Right ventricle myocardium superior (tissue), 1 donor: Measurements from ENCODE around the gene SPP2. TPM values are rescaled to one million over a fixed set of nuclear protein-coding genes. Genes with fewer than 3 reads are reported as not detected.

Source experiments
- ATAC-seq: fragments of 200-7000 bp; cut with Tn5 transposase; one replicate; pipeline ENCODE4 v1.9.1; 2020; ENCODE audit warnings: mild to moderate bottlenecking; ENCODE audit not compliant: poor library complexity
- DNase-seq: peaks from one replicate; pipeline ENCODE4 v3.0.0-alpha.2; 2020
- intact Hi-C: fragments of 100-400 bp; cut with DNase I; formaldehyde crosslinking; loops from one replicate; pipeline ENCODE4 v1.11.2; 2022
- long read RNA-seq: library from polyadenylated mRNA; unstranded; transcript quantifications from one replicate; pipeline ENCODE4 v2.0.0, GENCODE V29; 2021
- total RNA-seq: library from RNA; stranded (reverse); fragmentation: NEBNext Ultra II Directional; extraction: Animal tissue kit (Norgen Biotek cat#: 25700); gene quantifications from one replicate; pipeline ENCODE4 v1.2.1, GENCODE V29; 2021
- donor health status: DM: no; HTN: yes; CAD: no; lungs with severe emphysema.

The SPP2 gene, protein sequence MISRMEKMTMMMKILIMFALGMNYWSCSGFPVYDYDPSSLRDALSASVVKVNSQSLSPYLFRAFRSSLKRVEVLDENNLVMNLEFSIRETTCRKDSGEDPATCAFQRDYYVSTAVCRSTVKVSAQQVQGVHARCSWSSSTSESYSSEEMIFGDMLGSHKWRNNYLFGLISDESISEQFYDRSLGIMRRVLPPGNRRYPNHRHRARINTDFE
- total RNA-seq = not detected
- long read RNA-seq = 0 reads

DNA sequence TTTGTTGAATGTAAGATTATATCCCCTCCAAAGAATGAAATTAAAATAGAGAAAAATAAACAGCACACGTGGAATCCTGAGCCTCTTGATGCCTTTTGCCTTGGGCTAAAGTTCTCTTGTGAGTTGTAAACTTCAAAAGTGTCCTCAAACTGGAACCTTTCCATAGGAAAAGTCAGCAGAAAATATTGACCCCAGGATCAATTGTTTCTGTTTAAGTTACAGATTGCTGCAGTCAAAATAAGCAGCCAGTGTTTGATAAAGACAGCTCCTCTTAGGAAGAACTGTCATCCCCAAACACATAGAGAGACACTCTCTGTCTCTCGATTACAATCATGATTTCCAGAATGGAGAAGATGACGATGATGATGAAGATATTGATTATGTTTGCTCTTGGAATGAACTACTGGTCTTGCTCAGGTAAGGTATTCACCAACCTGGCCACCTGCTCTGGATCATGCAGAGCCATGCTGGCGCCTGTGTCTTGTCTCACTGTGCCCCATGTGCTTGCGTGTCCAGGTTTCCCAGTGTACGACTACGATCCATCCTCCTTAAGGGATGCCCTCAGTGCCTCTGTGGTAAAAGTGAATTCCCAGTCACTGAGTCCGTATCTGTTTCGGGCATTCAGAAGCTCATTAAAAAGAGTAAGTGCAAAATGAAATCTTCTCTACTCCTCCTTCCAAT, at the start of gene SPP2:
Gene SPP2, plus strand, starts transcription at position 248 of the 681 bp plus-strand sequence. Its CDS starts 85 bp downstream, at position 333.
- ATAC-seq = no peak
- DNase-seq = no peak
- intact Hi-C loops = no loop called here

DNA sequence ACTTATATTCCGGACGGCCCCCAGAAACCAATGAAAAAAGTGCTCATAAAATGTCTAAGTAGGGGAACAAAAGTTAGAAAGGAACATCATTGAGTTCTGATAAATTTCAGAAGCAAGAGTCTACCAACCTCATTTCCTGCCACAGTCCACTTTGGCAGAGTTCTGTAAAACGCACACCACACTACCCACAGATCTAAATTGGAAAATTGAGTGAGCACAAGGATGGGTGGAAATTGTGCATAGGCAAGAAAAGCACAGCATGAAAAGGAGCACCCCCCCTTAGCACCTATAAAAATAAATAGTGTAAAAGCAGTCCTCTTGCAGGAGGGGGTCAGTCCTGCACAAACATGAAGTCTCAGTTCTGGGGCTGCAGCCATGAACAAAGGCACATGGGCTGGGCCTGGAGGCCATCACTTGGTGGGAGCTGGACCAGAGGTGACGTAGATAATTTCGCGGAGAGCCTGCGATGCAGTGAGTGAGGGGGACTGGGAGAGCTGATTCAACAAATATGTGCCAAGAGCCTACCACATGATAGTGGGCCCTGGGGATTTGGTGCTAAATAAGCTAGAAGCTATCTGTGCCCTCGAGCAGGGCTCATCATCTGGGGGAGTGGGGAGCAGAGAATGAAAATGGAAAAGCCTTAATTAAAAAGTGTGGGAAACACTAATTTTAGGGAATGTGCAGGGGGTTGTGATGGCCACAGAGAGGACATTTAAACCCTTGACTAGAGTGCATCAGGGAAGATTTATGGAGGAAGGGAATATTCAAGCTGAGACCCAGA, 48.9 kb upstream of the SPP2 start:
- intact Hi-C loops = no loop called here
- ATAC-seq = no peak
- no peak for DNase-seq

GRCh38 chr2:234002281-234002680, 48.2 kb upstream of the SPP2 start:
- ATAC-seq (no peak), DNase-seq (no peak)
- intact Hi-C loops = no loop called here

DNA sequence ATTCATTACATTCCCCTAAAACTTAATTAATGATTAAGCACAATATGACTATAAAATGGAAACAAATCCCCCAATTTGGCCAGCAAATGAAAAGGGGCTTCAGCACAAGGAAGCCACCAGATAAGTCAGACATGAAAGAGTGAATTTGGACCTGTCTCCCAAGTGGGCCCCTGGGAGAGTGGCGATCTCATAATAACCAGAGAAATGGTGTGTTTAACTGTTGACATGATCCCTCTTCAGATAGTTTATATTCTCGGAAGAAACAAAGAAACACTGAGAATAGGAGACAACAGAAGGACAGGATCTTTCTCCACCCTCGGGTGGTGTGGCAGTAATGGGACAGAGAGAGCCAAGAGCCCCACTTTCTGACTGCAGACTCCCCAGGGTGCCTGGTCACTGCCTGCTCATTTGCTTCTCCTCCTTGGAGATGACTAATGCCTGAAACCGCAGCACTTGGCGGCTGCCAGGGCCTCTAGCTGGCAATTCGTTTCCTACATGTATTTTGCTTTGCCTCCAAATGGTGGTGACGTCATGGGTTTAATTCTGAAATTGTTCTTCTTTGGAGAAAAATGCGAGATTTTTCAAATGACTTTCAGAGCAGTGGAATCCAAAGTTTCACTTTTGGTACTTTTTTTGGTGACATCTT, 46.4 kb upstream of the SPP2 start:
- intact Hi-C loops = no loop called here
- no peak for DNase-seq
- ATAC-seq = no peak

- ATAC-seq = no peak
- intact Hi-C loops = no loop called here
Observed at GRCh38 chr2:234005126-234005525, 45.4 kb upstream of the SPP2 start.

GRCh38 chr2:234006501-234006900, 44.0 kb upstream of the SPP2 start:
- ATAC-seq = no peak
- DNase-seq = no peak
- intact Hi-C loops = no loop called here

More at GRCh38 chr2:234005126-234005525, 45.4 kb upstream of the SPP2 start:
- no peak for DNase-seq

DNA sequence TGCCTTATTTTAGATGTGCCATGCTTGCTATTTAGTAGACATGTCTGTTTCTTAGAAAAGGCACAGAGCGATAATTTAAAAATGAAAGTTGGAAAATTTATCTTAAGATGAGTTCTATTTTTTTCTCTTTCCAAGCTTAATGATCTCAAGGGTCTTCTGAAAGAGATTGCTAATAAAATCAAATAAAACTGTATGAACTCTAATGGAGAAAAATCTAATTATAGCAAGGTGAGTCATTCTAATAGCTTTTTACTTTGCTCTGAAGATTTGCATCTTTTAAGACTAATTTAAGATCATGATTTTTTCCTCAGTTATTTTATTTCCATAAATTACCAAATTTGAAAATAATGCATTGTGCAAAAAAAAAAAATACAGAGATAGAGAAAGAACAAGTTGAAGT, 36.1 kb upstream of the SPP2 start:
- DNase-seq = no peak
- no peak for ATAC-seq
- intact Hi-C loops = no loop called here

- intact Hi-C loops = no loop called here
- ATAC-seq (no peak), DNase-seq (no peak)
Observed at GRCh38 chr2:234015861-234016260, 34.6 kb upstream of the SPP2 start.

DNA sequence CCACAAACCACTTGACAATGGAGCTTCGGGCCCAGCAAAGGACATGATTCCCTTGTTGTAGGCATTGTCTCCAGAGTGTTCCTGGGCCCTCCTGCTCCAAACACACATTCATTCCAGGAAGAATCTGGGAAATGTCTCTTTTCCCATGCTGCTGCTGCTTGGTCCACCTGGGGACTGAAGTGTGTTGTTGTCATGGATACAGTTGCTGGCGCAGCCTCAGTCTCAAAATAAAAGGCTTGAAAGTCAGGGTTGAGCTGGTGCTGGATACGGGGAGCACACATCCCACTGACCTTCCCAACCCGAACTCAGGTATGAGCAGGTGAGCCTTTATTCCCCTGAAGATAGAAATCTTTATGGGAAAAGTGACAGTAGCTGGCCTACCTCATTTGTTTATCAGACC, 30.6 kb upstream of the SPP2 start:
- ATAC-seq = no peak
- no peak for DNase-seq
- intact Hi-C loops = no loop called here

DNA sequence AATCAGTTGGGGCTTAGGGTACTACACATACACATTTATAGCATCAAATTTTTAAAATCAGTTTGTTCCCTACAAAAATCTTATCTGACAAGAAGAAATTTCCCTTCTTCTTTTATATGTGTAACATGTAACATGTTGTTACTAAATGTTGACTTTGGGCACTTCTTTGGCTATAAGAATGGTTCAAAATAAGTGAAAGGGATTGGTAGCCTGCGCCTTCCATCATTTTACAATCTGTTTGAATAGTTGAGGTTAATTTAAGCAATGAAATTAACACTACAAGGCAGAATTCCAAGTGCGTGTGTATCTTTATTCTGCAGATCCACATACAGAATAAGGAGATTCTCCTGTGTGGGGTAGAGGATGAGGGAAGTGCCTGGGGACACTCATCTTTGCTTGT, 30.2 kb upstream of the SPP2 start:
- intact Hi-C loops = no loop called here
- DNase-seq (no peak), ATAC-seq (no peak)

- intact Hi-C loops = no loop called here
- no peak for DNase-seq
- ATAC-seq = no peak
Observed at GRCh38 chr2:234022424-234022823, 28.1 kb upstream of the SPP2 start.

GRCh38 chr2:234024304-234024703, 26.2 kb upstream of the SPP2 start:
- no peak for ATAC-seq
- DNase-seq = no peak
- intact Hi-C loops = no loop called here

- no peak for ATAC-seq
- no peak for DNase-seq
- intact Hi-C loops = no loop called here
Observed at GRCh38 chr2:234025466-234025865, 25.0 kb upstream of the SPP2 start.

DNA sequence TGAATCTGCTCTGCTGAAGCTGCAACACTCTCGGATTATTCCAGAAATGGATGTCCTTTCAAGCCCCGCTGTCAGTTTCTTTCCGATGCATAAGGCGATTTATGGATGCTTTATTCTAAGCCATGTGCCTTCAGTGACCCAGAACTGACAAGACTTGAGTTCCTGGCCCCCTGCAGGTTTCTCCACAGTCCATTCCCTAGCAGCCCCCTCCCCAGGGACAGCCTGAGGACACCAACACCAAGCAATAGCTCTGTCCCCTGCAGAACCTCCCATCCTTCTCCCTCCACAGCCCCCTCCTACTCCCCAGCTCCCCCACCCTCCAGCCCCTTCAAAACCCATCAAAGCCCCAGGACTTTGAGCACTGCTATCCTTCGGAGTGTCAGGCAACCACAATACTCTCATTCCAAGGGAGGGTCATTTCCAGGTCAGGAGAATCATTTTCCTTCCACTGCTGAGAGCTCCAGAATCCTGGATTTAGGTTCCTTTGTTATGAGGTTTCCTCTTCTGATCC, 24.6 kb upstream of the SPP2 start:
- DNase-seq (no peak), ATAC-seq (no peak)
- intact Hi-C loops = no loop called here

GRCh38 chr2:234026693-234027254, 23.7 kb upstream of the SPP2 start:
- DNase-seq (no peak), ATAC-seq (no peak)
- intact Hi-C loops = no loop called here

- intact Hi-C loops = no loop called here
- DNase-seq = no peak
- ATAC-seq = no peak
Observed at GRCh38 chr2:234027641-234028040, 22.9 kb upstream of the SPP2 start.

GRCh38 chr2:234029150-234029733, 21.3 kb upstream of the SPP2 start:
- ATAC-seq = no peak
- intact Hi-C loops = no loop called here
- DNase-seq = no peak

GRCh38 chr2:234031207-234031606, 19.3 kb upstream of the SPP2 start:
- intact Hi-C loops = no loop called here
- DNase-seq (no peak), ATAC-seq (no peak)
